Measurements from ENCODE around the gene PPP1R14C. TPM values are rescaled to one million over a fixed set of nuclear protein-coding genes. Genes with fewer than 3 reads are reported as not detected.

PPP1R14C gene
- total and polyA plus RNA-seq, 2 of the 13 experiments (the other 11 are each of a cell fraction or from before 2014, with no cell fraction given): not detected

DNA sequence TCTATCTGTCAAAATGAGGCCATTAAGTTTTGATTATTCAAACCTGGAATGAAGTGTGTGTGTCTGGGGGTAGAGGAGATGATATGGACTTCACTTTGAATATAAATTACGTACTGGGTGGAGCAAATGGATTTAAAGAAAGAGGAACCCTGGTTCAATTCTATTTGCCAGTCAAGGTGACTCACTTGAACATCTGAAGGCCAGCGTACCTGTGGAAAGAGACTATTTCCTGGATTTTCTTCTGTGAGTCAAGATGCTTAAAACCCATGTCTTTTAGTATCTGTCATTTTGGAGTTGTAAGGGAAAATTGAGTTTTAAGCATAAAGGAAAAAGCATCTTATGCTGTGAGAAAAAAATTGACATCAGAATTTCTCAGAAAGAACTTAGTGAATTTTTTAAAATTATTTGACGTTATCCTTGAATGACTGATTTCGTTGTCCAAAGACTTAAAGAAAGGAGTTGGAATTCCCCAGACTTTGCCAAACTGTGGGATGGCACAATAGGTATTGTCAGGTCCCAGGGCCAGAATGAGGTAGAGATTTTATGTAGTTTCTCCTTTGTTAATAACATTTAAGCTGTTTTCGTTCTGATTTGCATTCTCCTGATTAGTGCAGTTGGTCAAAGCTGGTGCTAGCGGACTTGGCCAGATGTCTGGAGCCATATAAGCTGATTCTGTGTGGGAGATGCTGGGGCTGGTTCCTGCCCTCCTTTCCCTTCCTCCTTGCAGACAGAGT lies 2.4 kb upstream of the PPP1R14C start:
- 40% methylated on average over 6 of the region's 6 CpGs for WGBS (ENCODE audit: low lambda C conversion rate)
- DNase-seq (ENCODE audit: low spot score) (no peak), FAIRE-seq (no peak), ATAC-seq (no peak)
- no peaks in the 10 kb centered on the region for H3K36me3 ChIP-seq (replicated peaks in 1 of 2; ENCODE audit: control insufficient read depth in 1 of 2, insufficient read depth in 2 of 2, low read length in 2 of 2)
- no peaks in the 10 kb centered on the region for H3K79me2 ChIP-seq (ENCODE audit: insufficient read depth, low read length)
- H3K4me2 ChIP-seq (ENCODE audit: low read depth, low read length): no peak overlapping the region
- H3K9me3 ChIP-seq (ENCODE audit: low read length): no peaks in the 10 kb centered on the region
- ChIA-PET CTCF (ENCODE audit: low intra/inter-chr PET ratio, low total read pairs) (no interaction called here), POLR2A (no interaction called here)
- H3K4me1 ChIP-seq (ENCODE audit: insufficient read depth, low read length): no peaks in the 10 kb centered on the region
- peaks cover 4 to 50% of the 10 kb centered on the region in 2 experiments for H3K27me3 ChIP-seq (ENCODE audit: control insufficient read depth in 1 of 2, insufficient read depth in 2 of 2, low read length in 2 of 2)
- intact Hi-C loops (cut with micrococcal nuclease; ENCODE audit: unreplicated experiment) (no loop called here), in situ Hi-C loops (cut with HindIII; ENCODE audit: extremely low pct_ligation_motif_present, low pct_unique_long_range_greater_than_20kb) (no loop called here)
- no peak overlapping the region for H2AFZ ChIP-seq (ENCODE audit: low read length)
- no peak overlapping the region for H3K9ac ChIP-seq (ENCODE audit: insufficient read depth, low read depth, low read length)
- no peaks in the 10 kb centered on the region for H4K20me1 ChIP-seq (ENCODE audit: insufficient read depth, low read length)
- no TSS peak for BruUV-seq (replicated peaks)
- H3K4me3 ChIP-seq (replicated peaks in 1 of 3; ENCODE audit: insufficient read depth in 1 of 3, low read depth in 2 of 3, low read length in 3 of 3): no peak overlapping the region
- no peak overlapping the region for H3K27ac ChIP-seq (ENCODE audit: extremely low read length, insufficient read depth, low read length)
- TF ChIP-seq, protein P1, sequence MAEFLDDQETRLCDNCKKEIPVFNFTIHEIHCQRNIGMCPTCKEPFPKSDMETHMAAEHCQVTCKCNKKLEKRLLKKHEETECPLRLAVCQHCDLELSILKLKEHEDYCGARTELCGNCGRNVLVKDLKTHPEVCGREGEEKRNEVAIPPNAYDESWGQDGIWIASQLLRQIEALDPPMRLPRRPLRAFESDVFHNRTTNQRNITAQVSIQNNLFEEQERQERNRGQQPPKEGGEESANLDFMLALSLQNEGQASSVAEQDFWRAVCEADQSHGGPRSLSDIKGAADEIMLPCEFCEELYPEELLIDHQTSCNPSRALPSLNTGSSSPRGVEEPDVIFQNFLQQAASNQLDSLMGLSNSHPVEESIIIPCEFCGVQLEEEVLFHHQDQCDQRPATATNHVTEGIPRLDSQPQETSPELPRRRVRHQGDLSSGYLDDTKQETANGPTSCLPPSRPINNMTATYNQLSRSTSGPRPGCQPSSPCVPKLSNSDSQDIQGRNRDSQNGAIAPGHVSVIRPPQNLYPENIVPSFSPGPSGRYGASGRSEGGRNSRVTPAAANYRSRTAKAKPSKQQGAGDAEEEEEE (CRISPR knock-in tag; IDR thresholded peaks at IDR 0.05; ENCODE audit: borderline replicate concordance): no peak
- TF ChIP-seq ZNF672 (CRISPR knock-in tag; IDR thresholded peaks at IDR 0.05): no peak
- no peak for TF ChIP-seq MZF1 (CRISPR knock-in tag; IDR thresholded peaks at IDR 0.05; ENCODE audit: borderline replicate concordance)
- TF ChIP-seq ZC3H4 (CRISPR knock-in tag; IDR thresholded peaks at IDR 0.05; ENCODE audit: borderline replicate concordance): no peak
- no peak for TF ChIP-seq MTF2 (CRISPR knock-in tag; IDR thresholded peaks at IDR 0.05; ENCODE audit: borderline replicate concordance)

DNA sequence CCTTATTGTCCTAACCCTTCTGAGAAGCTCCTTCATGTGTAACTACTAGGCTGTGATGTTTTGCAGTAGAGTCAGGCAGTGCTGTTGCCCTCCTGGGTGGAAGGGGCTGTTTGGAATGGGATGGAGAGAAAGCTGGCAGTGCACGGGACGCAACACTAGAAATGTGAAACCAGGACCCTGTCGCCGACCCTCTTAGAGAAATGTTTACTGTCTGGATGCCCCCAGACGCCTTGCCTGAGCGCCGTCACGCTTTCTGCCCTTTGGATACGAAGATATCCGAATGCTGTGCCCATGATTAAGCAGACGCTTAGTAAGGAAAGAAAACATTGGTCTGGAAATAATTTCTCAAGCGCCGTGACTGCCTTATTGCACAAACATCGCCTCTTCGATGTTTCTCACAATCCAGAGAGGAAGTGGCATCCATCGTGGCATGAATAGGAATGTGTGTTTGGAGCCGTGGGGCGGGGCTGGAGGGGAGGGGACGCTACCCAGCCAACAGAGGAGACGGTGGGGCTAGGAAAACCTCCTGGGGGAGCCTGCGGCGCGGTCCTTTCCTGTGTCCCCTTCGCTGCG lies 661 bp upstream of the PPP1R14C start:
- Histone ChIP-seq H3K27ac (ENCODE audit: extremely low read length, insufficient read depth, low read length) (no peak overlapping the region), H4K20me1 (ENCODE audit: insufficient read depth, low read length) (no peaks in the 10 kb centered on the region), H3K4me2 (ENCODE audit: low read depth, low read length) (no peak overlapping the region), H3K79me2 (ENCODE audit: insufficient read depth, low read length) (no peaks in the 10 kb centered on the region), H3K4me3 (replicated peaks in 1 of 3; ENCODE audit: insufficient read depth in 1 of 3, low read depth in 2 of 3, low read length in 3 of 3) (no peak overlapping the region), H3K36me3 (replicated peaks in 1 of 2; ENCODE audit: control insufficient read depth in 1 of 2, insufficient read depth in 2 of 2, low read length in 2 of 2) (no peaks in the 10 kb centered on the region), H3K27me3 (ENCODE audit: control insufficient read depth in 1 of 2, insufficient read depth in 2 of 2, low read length in 2 of 2) (peaks cover 4 to 52% of the 10 kb centered on the region in 2 experiments), H3K4me1 (ENCODE audit: insufficient read depth, low read length) (no peaks in the 10 kb centered on the region), H2AFZ (ENCODE audit: low read length) (no peak overlapping the region), H3K9me3 (ENCODE audit: low read length) (no peaks in the 10 kb centered on the region), H3K9ac (ENCODE audit: insufficient read depth, low read depth, low read length) (no peak overlapping the region)
- intact Hi-C loops (cut with micrococcal nuclease; ENCODE audit: unreplicated experiment) (no loop called here), in situ Hi-C loops (cut with HindIII; ENCODE audit: extremely low pct_ligation_motif_present, low pct_unique_long_range_greater_than_20kb) (no loop called here)
- ChIA-PET POLR2A (no interaction called here), CTCF (ENCODE audit: low intra/inter-chr PET ratio, low total read pairs) (no interaction called here)
- ATAC-seq (no peak), FAIRE-seq (no peak), DNase-seq (ENCODE audit: low spot score) (no peak)
- no peak for TF ChIP-seq ZNF781 (CRISPR knock-in tag; IDR thresholded peaks at IDR 0.05; ENCODE audit: borderline replicate concordance, not compliant biosample characterization)
- peak; percentile 29; the same call in 1 of the 2 replicates for TF ChIP-seq EZH2 (conservative IDR thresholded peaks at IDR 0.05; ENCODE audit: low read depth, low read length)
- WGBS (ENCODE audit: low lambda C conversion rate): 14% methylated on average over 20 of the region's 25 CpGs
- BruUV-seq (replicated peaks): no TSS peak

Measured in HepG2 (cell line).